ENCODE measurements around the gene SERPINB8.

GRCh38 chr18:63981719-63982118 lies 11.8 kb downstream of the SERPINB8 start:
- TF ChIP-seq CTCF (IDR thresholded peaks at IDR 0.05) (no peak), EP300 (IDR thresholded peaks at IDR 0.05) (no peak), POLR2A (IDR thresholded peaks at IDR 0.05) (no peak), POLR2AphosphoS5 (IDR thresholded peaks at IDR 0.05) (no peak)
